Measurements from ENCODE around the gene ERCC6L2. TPM values are rescaled to one million over a fixed set of nuclear protein-coding genes. Genes with fewer than 3 reads are reported as not detected.

Gene ERCC6L2
- total RNA-seq, 2 experiments from 2014 or later, result 30.8 to 31.3 TPM

DNA sequence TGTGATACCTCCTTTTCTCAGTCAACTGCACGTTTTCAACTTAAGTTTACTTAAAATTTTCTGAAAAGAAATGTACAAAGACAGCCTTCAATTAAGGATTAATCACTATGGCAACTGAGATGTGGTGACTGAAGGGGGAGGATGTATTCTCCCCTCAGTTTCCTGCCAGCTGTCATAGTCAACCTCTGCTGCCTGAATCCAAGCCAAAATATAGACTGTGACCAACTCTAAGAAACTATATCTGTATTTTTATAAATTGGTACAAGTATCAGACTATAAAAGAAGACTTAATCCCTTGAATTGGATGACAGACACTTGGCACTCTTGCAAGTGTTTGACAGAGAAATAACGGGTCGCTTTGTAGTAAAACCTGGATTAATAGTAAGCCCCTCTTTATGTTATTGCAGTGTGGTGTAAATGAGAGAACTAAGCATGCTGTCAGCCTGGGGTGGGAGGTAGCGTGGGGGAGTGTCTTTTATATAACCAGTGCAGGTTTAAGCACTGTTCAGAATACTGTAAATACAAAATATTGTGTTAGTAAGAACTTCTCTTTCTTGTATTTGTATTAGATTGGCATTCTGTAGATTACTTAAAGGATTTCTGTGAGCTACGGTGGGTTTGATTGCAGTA, 106.4 kb downstream of the ERCC6L2 start:
- Mint-ChIP-seq H3K36me3 (ENCODE audit: low read depth) (peaks cover 39% of the 10 kb centered on the region), H3K9me3 (no peaks in the 10 kb centered on the region), H3K4me3 (no peak overlapping the region), H3K4me1 (ENCODE audit: low read depth) (peaks cover 22% of the 10 kb centered on the region), H3K27ac (peak overlapping the region; percentile 21), H3K27me3 (no peaks in the 10 kb centered on the region)
- Histone ChIP-seq H3K36me3 (ENCODE audit: insufficient read depth, low read length) (peaks cover 23% of the 10 kb centered on the region), H3K4me1 (ENCODE audit: insufficient read depth, low read length) (peaks cover 3% of the 10 kb centered on the region), H3K27ac (ENCODE audit: low read depth in 1 of 2, low read length in 2 of 2) (no peak overlapping the region), H3K9me3 (ENCODE audit: control insufficient read depth in 1 of 2, insufficient read depth in 1 of 2, low read length in 2 of 2) (no peaks in the 10 kb centered on the region), H3K27me3 (ENCODE audit: control insufficient read depth in 1 of 2, insufficient read depth in 2 of 2, low read length in 2 of 2) (no peaks in the 10 kb centered on the region), H3K4me3 (ENCODE audit: low read length) (no peak overlapping the region)
- ATAC-seq (ENCODE audit: poor library complexity) (peak; percentile 91), DNase-seq (peak in 4 of 14 experiments; percentile 13 to 73 (median 52))
- CTCF ChIA-PET, result interaction anchor here (1.2 kb wide), 1 partner anchor 17 kb away, joined by 3 read pairs; no protein-coding TSS in a partner anchor
- POLR2A ChIA-PET, result no interaction called here
- intact Hi-C loops (cut with DNase I, micrococcal nuclease), result no loop called here
- TF ChIP-seq, protein P1, sequence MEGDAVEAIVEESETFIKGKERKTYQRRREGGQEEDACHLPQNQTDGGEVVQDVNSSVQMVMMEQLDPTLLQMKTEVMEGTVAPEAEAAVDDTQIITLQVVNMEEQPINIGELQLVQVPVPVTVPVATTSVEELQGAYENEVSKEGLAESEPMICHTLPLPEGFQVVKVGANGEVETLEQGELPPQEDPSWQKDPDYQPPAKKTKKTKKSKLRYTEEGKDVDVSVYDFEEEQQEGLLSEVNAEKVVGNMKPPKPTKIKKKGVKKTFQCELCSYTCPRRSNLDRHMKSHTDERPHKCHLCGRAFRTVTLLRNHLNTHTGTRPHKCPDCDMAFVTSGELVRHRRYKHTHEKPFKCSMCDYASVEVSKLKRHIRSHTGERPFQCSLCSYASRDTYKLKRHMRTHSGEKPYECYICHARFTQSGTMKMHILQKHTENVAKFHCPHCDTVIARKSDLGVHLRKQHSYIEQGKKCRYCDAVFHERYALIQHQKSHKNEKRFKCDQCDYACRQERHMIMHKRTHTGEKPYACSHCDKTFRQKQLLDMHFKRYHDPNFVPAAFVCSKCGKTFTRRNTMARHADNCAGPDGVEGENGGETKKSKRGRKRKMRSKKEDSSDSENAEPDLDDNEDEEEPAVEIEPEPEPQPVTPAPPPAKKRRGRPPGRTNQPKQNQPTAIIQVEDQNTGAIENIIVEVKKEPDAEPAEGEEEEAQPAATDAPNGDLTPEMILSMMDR (IDR thresholded peaks at IDR 0.05), result no peak

DNA sequence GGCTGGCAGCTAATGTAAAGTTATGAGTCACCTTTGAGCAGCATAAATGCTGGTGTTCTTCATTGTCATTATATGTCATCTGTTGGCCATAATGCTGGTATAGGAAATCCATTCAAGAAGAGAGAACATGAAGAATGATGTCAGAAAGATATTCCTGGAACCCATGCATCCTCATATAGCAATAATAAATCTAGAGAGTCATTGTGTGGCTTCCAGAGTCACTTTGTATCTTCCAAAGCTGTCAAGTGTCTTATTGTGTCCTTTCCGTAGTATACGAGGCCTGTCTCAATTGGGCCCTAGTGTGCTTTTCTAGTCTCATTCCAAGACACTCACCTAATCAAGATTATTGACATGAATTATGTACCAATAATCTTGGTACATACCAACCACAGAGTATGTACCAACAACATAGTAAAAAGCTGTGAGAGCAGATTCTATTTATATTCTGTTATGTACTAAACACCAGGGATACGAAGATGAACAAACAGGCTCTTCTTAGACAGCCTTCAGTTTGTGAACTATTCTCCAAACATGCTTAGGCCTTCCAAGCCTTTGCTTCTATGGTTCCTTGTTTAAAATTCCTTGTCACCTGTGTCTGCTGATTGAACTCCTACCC, 110.1 kb downstream of the ERCC6L2 start:
- ChIA-PET CTCF (no interaction called here), POLR2A (no interaction called here)
- no peak for DNase-seq
- Histone ChIP-seq H3K4me3 (ENCODE audit: low read length) (no peak overlapping the region), H3K27me3 (ENCODE audit: control insufficient read depth in 1 of 2, insufficient read depth in 2 of 2, low read length in 2 of 2) (no peaks in the 10 kb centered on the region), H3K4me1 (ENCODE audit: insufficient read depth, low read length) (peaks cover 3% of the 10 kb centered on the region), H3K36me3 (ENCODE audit: insufficient read depth, low read length) (peaks cover 22% of the 10 kb centered on the region), H3K9me3 (ENCODE audit: control insufficient read depth in 1 of 2, insufficient read depth in 1 of 2, low read length in 2 of 2) (no peaks in the 10 kb centered on the region), H3K27ac (ENCODE audit: low read depth in 1 of 2, low read length in 2 of 2) (no peak overlapping the region)
- Mint-ChIP-seq H3K4me1 (ENCODE audit: low read depth) (peaks cover 17% of the 10 kb centered on the region), H3K36me3 (ENCODE audit: low read depth) (peaks cover 42% of the 10 kb centered on the region), H3K9me3 (no peaks in the 10 kb centered on the region), H3K27me3 (no peaks in the 10 kb centered on the region), H3K4me3 (no peak overlapping the region), H3K27ac (no peak overlapping the region)
- TF ChIP-seq, protein P1 (IDR thresholded peaks at IDR 0.05), result no peak
- intact Hi-C loops (cut with DNase I, micrococcal nuclease), result loop anchor here in 1 of 2 experiments (2.0 kb wide), 1 partner anchor 23 kb away; no protein-coding TSS in a partner anchor
- ATAC-seq (ENCODE audit: poor library complexity), result no peak

DNA sequence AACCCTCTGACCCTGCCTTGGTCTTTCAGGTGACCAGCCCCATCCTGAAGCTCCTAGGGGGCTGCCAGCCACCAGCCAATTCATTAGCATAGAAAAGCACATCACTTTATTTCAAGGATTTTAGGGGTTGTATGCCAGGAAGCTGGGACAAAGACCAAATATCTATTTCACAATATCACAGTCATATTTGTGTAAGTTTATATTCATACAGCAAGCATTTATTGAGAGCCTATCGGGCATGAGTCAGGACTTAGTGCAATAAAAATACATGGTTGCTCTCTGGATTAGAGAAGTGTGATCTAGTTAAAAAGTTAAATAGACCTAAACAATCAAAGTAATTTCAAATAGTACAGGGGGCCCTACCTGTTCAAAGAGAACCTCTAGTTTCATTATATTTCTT, 113.8 kb downstream of the ERCC6L2 start:
- ChIA-PET POLR2A (no interaction called here), CTCF (no interaction called here)
- no peak overlapping the region for H3K27ac Mint-ChIP-seq
- no peaks in the 10 kb centered on the region for H3K4me1 ChIP-seq (ENCODE audit: insufficient read depth, low read length)
- no peak overlapping the region for H3K4me3 Mint-ChIP-seq
- H3K27ac ChIP-seq (ENCODE audit: low read depth in 1 of 2, low read length in 2 of 2), result no peak overlapping the region
- no peaks in the 10 kb centered on the region for H3K27me3 Mint-ChIP-seq
- no peaks in the 10 kb centered on the region for H3K27me3 ChIP-seq (ENCODE audit: control insufficient read depth in 1 of 2, insufficient read depth in 2 of 2, low read length in 2 of 2)
- TF ChIP-seq, protein P1 (IDR thresholded peaks at IDR 0.05), result no peak
- no peaks in the 10 kb centered on the region for H3K4me1 Mint-ChIP-seq (ENCODE audit: low read depth)
- intact Hi-C loops (cut with DNase I, micrococcal nuclease), result no loop called here
- H3K4me3 ChIP-seq (ENCODE audit: low read length), result no peak overlapping the region
- no peaks in the 10 kb centered on the region for H3K9me3 Mint-ChIP-seq
- peaks cover 26% of the 10 kb centered on the region for H3K36me3 ChIP-seq (ENCODE audit: insufficient read depth, low read length)
- no peaks in the 10 kb centered on the region for H3K9me3 ChIP-seq (ENCODE audit: control insufficient read depth in 1 of 2, insufficient read depth in 1 of 2, low read length in 2 of 2)
- DNase-seq (no peak), ATAC-seq (ENCODE audit: poor library complexity) (no peak)
- peaks cover 58% of the 10 kb centered on the region for H3K36me3 Mint-ChIP-seq (ENCODE audit: low read depth)
